ENCODE data around the gene OTOA. TPM values are rescaled to one million over a fixed set of nuclear protein-coding genes. Genes with fewer than 3 reads are reported as not detected.
"Not testable (repeated sequence)": the region's sequence is repeated elsewhere in the genome, so short reads cannot be mapped to it uniquely, and the experiment has no call there.

The OTOA gene
- total RNA-seq, 2 experiments from 2014 or later, result not detected

GRCh38 chr16:21634216-21634615 is 29.6 kb upstream of the OTOA start:
- Histone ChIP-seq H3K9me2 (ENCODE audit: insufficient read depth, low read length) (no peaks in the 10 kb centered on the region), H3K4me3 (ENCODE audit: low read depth, low read length, poor library complexity, severe bottlenecking) (no peak overlapping the region), H3K9me3 (ENCODE audit: low read length) (peaks cover 8% of the 10 kb centered on the region), H2AFZ (ENCODE audit: low read length) (no peak overlapping the region), H3K4me2 (ENCODE audit: low read length) (no peak overlapping the region), H3K4me1 (ENCODE audit: insufficient read depth, low read length, poor library complexity, severe bottlenecking) (peaks cover 8% of the 10 kb centered on the region), H3K27ac (ENCODE audit: low read depth, low read length, poor library complexity, severe bottlenecking) (no peak overlapping the region), H3K79me2 (ENCODE audit: insufficient read depth, low read depth, low read length) (no peaks in the 10 kb centered on the region), H3K36me3 (ENCODE audit: insufficient read depth, low read length) (peaks cover 27% of the 10 kb centered on the region), H4K20me1 (ENCODE audit: insufficient read depth, low read length) (no peaks in the 10 kb centered on the region)
- DNase-seq (ENCODE audit: low spot score), result no peak
- TF ChIP-seq EZH2phosphoT487 (IDR thresholded peaks at IDR 0.05; ENCODE audit: borderline replicate concordance, low read depth, low read length), result no peak
- no TSS peak for BruUV-seq (replicated peaks)
- intact Hi-C loops (cut with micrococcal nuclease; ENCODE audit: unreplicated experiment), result no loop called here
- ChIA-PET POLR2A (interaction anchor here (1.5 kb wide), 1 partner anchor 37 kb away, joined by 4 read pairs; no protein-coding TSS in a partner anchor), CTCF (ENCODE audit: unreplicated experiment) (no interaction called here)

GRCh38 chr16:21635694-21636093 is 28.1 kb upstream of the OTOA start:
- H4K20me1 ChIP-seq (ENCODE audit: insufficient read depth, low read length); H3K79me2 ChIP-seq (ENCODE audit: insufficient read depth, low read depth, low read length); H3K4me3 ChIP-seq (ENCODE audit: low read depth, low read length, poor library complexity, severe bottlenecking); H3K4me2 ChIP-seq (ENCODE audit: low read length); H3K9me3 ChIP-seq (ENCODE audit: low read length); POLR2A ChIA-PET; DNase-seq (ENCODE audit: low spot score); CTCF ChIA-PET (ENCODE audit: unreplicated experiment); H3K4me1 ChIP-seq (ENCODE audit: insufficient read depth, low read length, poor library complexity, severe bottlenecking); H3K9me2 ChIP-seq (ENCODE audit: insufficient read depth, low read length); H2AFZ ChIP-seq (ENCODE audit: low read length); intact Hi-C loops (cut with micrococcal nuclease; ENCODE audit: unreplicated experiment); H3K27ac ChIP-seq (ENCODE audit: low read depth, low read length, poor library complexity, severe bottlenecking); BruUV-seq (replicated peaks): not testable (repeated sequence)
- H3K36me3 ChIP-seq (ENCODE audit: insufficient read depth, low read length), result peaks cover 16% of the 10 kb centered on the region

- ChIA-PET POLR2A (interaction anchor here (0.6 to 1.2 kb wide), 3 partner anchors 8 to 42 kb away, joined by 3 to 6 read pairs (median 3); no protein-coding TSS in a partner anchor), CTCF (ENCODE audit: unreplicated experiment) (no interaction called here)
- no peaks in the 10 kb centered on the region for H4K20me1 ChIP-seq (ENCODE audit: insufficient read depth, low read length)
- no peaks in the 10 kb centered on the region for H3K9me2 ChIP-seq (ENCODE audit: insufficient read depth, low read length)
- no peaks in the 10 kb centered on the region for H3K9me3 ChIP-seq (ENCODE audit: low read length)
- H3K4me2 ChIP-seq (ENCODE audit: low read length), result no peak overlapping the region
- BruUV-seq (replicated peaks), result no TSS peak
- no peak overlapping the region for H2AFZ ChIP-seq (ENCODE audit: low read length)
- TF ChIP-seq EZH2phosphoT487 (IDR thresholded peaks at IDR 0.05; ENCODE audit: borderline replicate concordance, low read depth, low read length) (no peak), CTCF (conservative IDR thresholded peaks at IDR 0.05; ENCODE audit: low read length) (no peak)
- DNase-seq (ENCODE audit: low spot score), result no peak
- H3K4me1 ChIP-seq (ENCODE audit: insufficient read depth, low read length, poor library complexity, severe bottlenecking), result peaks cover 26% of the 10 kb centered on the region
- no peak overlapping the region for H3K27ac ChIP-seq (ENCODE audit: low read depth, low read length, poor library complexity, severe bottlenecking)
- H3K79me2 ChIP-seq (ENCODE audit: insufficient read depth, low read depth, low read length), result peaks cover 15% of the 10 kb centered on the region
- intact Hi-C loops (cut with micrococcal nuclease; ENCODE audit: unreplicated experiment), result no loop called here
- no peak overlapping the region for H3K4me3 ChIP-seq (ENCODE audit: low read depth, low read length, poor library complexity, severe bottlenecking)
- peaks cover 17% of the 10 kb centered on the region for H3K36me3 ChIP-seq (ENCODE audit: insufficient read depth, low read length)
Measured at GRCh38 chr16:21637032-21637968, 26.5 kb upstream of the OTOA start.

Data from OCI-LY7 (cell line).